WERI-Rb-1 (cell line): ENCODE data around the gene TLR9.

ENCODE experiments used
- DNase-seq: peaks from one replicate; pipeline ENCODE4 v3.0.0-alpha.2; 2020
- H3K27ac ChIP-seq: fragments of 250-450 bp; sonication (Bioruptor Pico); 2 replicates; pipeline ENCODE4 v1.5.1; 2020; ENCODE audit warnings: mild to moderate bottlenecking, moderate library complexity
- H3K27me3 ChIP-seq: fragments of 250-450 bp; sonication (Bioruptor Pico); 2 replicates; pipeline ENCODE4 v1.5.1; 2021; ENCODE audit warnings: mild to moderate bottlenecking, low read depth, moderate library complexity; ENCODE audit not compliant: insufficient read depth, severe bottlenecking
- H3K36me3 ChIP-seq: fragments of 250-450 bp; sonication (Bioruptor Pico); 2 replicates; pipeline ENCODE4 v1.5.1; 2020; ENCODE audit warnings: mild to moderate bottlenecking, moderate library complexity
- H3K4me3 ChIP-seq: 2 replicates; pipeline ENCODE4 v1.5.1; 2011; ENCODE audit warnings: low read depth, mild to moderate bottlenecking, control low read depth, low read length
- H3K9me3 ChIP-seq: fragments of 250-450 bp; sonication (Bioruptor Pico); 2 replicates; pipeline ENCODE4 v1.5.1; 2021; ENCODE audit warnings: mild to moderate bottlenecking, moderate library complexity; ENCODE audit not compliant: severe bottlenecking
- TF ChIP-seq, protein P1 (sequence below): IDR thresholded peaks from 2 replicates; pipeline ENCODE4 v1.5.1; 2011; ENCODE audit warnings: low read depth, mild to moderate bottlenecking, control low read depth, inconsistent platforms, low read length

The TLR9 gene

DNA sequence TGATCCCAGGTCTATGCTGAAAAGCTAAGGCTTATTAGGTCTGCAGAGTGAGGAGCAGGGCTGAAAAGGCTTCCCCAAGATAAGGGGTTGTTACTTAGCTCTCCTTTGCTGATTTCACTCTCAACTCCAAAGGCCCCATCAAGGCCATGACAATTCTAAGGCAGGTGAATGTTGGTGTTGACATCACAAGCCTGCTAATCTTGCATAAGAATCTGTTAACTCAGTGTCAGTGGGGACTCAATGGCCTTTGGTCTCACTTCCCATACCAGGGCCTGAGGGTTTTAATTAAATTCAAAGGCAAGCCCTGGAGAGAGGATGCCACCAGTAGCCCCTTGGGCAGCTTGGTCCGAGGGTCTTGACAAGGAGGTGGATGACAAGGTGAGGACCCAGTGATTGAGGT, 36.9 kb downstream of the TLR9 start:
- Histone ChIP-seq H3K36me3 (no peaks in the 10 kb centered on the region), H3K27ac (no peak overlapping the region), H3K4me3 (no peak overlapping the region), H3K9me3 (no peaks in the 10 kb centered on the region), H3K27me3 (no peaks in the 10 kb centered on the region)
- no peak for DNase-seq
- TF ChIP-seq, protein P1, sequence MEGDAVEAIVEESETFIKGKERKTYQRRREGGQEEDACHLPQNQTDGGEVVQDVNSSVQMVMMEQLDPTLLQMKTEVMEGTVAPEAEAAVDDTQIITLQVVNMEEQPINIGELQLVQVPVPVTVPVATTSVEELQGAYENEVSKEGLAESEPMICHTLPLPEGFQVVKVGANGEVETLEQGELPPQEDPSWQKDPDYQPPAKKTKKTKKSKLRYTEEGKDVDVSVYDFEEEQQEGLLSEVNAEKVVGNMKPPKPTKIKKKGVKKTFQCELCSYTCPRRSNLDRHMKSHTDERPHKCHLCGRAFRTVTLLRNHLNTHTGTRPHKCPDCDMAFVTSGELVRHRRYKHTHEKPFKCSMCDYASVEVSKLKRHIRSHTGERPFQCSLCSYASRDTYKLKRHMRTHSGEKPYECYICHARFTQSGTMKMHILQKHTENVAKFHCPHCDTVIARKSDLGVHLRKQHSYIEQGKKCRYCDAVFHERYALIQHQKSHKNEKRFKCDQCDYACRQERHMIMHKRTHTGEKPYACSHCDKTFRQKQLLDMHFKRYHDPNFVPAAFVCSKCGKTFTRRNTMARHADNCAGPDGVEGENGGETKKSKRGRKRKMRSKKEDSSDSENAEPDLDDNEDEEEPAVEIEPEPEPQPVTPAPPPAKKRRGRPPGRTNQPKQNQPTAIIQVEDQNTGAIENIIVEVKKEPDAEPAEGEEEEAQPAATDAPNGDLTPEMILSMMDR: no peak

DNA sequence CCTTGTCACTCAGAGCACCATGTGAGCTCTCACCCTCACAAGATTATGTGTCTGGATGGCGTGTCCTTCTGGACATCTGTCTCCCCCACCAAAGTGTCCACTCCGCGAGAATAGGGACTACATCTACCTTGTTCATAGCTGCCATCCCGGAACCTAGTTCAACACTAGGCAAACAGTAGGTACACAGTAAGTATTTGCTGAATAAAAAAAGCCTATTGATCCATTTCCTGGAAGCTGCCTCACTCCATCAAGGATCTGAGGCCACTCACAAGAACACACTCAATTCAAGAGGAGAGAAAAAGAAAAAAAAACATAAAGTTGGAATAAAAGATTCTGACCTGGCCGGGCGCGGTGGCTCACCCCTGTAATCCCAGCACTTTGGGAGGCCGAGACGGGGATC, 38.7 kb downstream of the TLR9 start:
- Histone ChIP-seq H3K9me3 (no peaks in the 10 kb centered on the region), H3K27ac (no peak overlapping the region), H3K36me3 (no peaks in the 10 kb centered on the region), H3K27me3 (no peaks in the 10 kb centered on the region), H3K4me3 (no peak overlapping the region)
- no peak for DNase-seq
- TF ChIP-seq, protein P1: no peak

DNA sequence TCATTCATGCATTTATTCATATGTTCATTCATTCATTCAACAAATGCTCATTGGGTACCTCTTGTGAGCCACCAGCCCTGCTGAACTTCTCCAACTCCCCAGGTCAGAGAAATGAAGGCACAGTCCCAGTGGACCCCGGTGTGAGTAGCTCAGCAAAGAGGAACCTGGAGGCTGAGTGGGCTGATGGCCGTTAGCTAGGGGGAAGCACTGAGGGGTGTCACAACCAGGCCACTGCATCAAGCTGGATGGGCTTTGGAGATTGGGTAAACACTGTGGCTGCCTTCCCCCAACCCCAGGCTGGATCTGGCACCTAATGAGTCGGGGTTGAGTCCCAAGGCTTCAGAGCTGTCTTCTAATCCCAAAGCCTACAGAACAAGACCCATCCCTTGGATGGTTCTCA, 39.6 kb downstream of the TLR9 start:
- TF ChIP-seq, protein P1: no peak
- Histone ChIP-seq H3K9me3 (no peaks in the 10 kb centered on the region), H3K27ac (no peak overlapping the region), H3K36me3 (no peaks in the 10 kb centered on the region), H3K4me3 (no peak overlapping the region), H3K27me3 (no peaks in the 10 kb centered on the region)
- DNase-seq: no peak

DNA sequence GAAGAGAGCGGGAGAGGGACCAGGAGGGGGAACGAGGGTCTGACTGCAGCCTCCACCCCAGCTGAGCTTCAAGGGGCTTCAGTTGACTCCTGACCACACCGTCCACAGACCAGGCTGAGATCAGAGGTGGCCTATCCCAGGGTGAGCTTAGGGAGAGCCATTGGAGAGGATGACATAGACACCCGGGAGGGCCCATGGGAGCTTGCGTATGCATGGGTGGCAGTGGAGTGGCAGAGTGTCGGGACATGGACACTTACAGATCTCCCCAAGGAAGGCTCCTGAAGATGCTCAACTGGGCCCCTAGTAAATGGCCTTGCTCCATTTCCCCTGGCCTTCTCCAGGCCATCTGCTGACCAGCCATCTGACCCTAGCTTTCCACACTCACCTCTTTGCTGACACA, 40.1 kb downstream of the TLR9 start:
- no peaks in the 10 kb centered on the region for H3K27me3 ChIP-seq
- DNase-seq: no peak
- H3K4me3 ChIP-seq: no peak overlapping the region
- H3K36me3 ChIP-seq: no peaks in the 10 kb centered on the region
- TF ChIP-seq, protein P1: no peak
- H3K9me3 ChIP-seq: no peaks in the 10 kb centered on the region
- H3K27ac ChIP-seq: no peak overlapping the region

DNA sequence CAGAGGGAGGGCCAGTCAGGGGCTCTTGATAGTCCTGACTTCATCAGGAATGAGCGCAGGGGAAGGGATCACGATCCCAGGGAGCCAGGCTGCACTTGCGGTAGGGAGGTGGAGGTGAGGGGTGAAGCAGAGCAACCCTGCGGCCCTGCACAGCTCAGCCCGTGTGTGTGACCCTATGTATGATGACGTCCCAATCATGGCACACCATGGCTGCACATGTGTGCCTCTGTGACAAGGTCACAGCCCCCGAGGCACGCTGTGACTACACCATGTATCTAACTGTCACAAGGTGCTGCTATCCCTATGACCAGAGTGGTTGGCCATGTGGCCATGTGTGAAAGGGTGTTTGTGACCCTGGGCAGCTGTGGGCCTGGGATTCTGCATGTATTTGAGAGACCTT, 40.8 kb downstream of the TLR9 start:
- H3K4me3 ChIP-seq: no peak overlapping the region
- no peaks in the 10 kb centered on the region for H3K27me3 ChIP-seq
- H3K27ac ChIP-seq: no peak overlapping the region
- H3K36me3 ChIP-seq: no peaks in the 10 kb centered on the region
- TF ChIP-seq, protein P1: no peak
- H3K9me3 ChIP-seq: no peaks in the 10 kb centered on the region
- no peak for DNase-seq

DNA sequence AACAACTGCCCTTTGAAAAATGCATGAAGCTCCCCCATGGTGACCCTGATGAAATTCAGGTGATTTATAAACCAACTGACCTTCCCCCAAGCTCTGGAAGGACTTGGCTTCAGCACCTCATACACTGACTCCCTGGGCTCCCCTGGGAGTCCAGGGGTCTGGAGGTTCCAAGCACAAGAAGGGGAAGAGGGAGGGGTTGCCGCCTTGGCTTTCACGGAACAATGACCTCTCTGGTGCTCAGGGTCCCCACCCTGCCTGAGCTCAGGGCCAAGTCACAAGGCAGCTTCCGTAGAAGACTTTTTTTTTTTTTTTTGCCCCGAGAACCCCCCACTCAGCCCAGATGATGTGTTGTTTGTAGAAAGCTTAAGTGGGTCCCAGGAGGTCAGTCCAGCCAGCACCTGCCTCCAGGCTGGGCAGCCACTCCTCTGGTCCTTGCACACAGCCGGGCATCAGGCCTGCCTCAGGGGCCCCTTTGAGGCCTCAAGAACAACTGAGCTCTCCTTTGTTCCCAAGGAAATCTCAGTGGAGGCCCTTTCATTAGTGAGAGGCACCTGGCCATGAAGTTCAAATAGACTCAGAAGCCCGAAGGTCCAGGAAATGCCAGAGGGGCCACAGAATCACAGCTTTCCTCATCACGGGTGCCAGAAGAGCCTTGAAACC, 41.5 kb downstream of the TLR9 start:
- no peaks in the 10 kb centered on the region for H3K27me3 ChIP-seq
- H3K9me3 ChIP-seq: no peaks in the 10 kb centered on the region
- no peak overlapping the region for H3K27ac ChIP-seq
- DNase-seq: no peak
- TF ChIP-seq, protein P1: no peak
- no peaks in the 10 kb centered on the region for H3K36me3 ChIP-seq
- no peak overlapping the region for H3K4me3 ChIP-seq
